8988T (cell line): ENCODE data around the gene ZMYM3.
"Not testable (repeated sequence)": the region's sequence is repeated elsewhere in the genome, so short reads cannot be mapped to it uniquely, and the experiment has no call there.

Experiments used
- DNase-seq: peaks from one replicate; pipeline ENCODE4 v3.0.0; 2011

ZMYM3 gene

GRCh38 chrX:71254092-71254963 lies at the start of gene ZMYM3:
ZMYM3 (minus strand) TSS chrX:71254140; CDS start chrX:71253255, 885 bp downstream.
- peak; percentile 72 for DNase-seq

GRCh38 chrX:71302461-71303213 lies 48.7 kb upstream of the ZMYM3 start:
- no peak for DNase-seq

GRCh38 chrX:71301195-71301924 lies 47.4 kb upstream of the ZMYM3 start, which contains the start of gene ITGB1BP2:
ITGB1BP2 (plus strand) TSS chrX:71301750; CDS start chrX:71301807, 57 bp downstream.
- DNase-seq = no peak

GRCh38 chrX:71300495-71300894 lies 46.6 kb upstream of the ZMYM3 start:
- not testable (repeated sequence) for DNase-seq

- not testable (repeated sequence) for DNase-seq
These were observed 46.1 kb upstream of the ZMYM3 start for GRCh38 chrX:71300064-71300463.

- DNase-seq = no peak
These were observed 44.2 kb upstream of the ZMYM3 start for GRCh38 chrX:71298119-71298518.

GRCh38 chrX:71296806-71297205 lies 42.9 kb upstream of the ZMYM3 start:
- no peak for DNase-seq

GRCh38 chrX:71292669-71293365 lies 38.9 kb upstream of the ZMYM3 start:
- no peak for DNase-seq

- DNase-seq = no peak
These were observed 37.4 kb upstream of the ZMYM3 start for GRCh38 chrX:71291381-71291780.

GRCh38 chrX:71285929-71286328 lies 32.0 kb upstream of the ZMYM3 start:
- DNase-seq = no peak

GRCh38 chrX:71283403-71284143 lies 29.6 kb upstream of the ZMYM3 start, which contains the start of gene NONO:
NONO (plus strand) TSS chrX:71283635; CDS start chrX:71290638, 7,003 bp downstream.
- peak; percentile 27 for DNase-seq

GRCh38 chrX:71282514-71283402 lies 28.8 kb upstream of the ZMYM3 start:
- DNase-seq = no peak

- not testable (repeated sequence) for DNase-seq
These were observed 27.4 kb upstream of the ZMYM3 start for GRCh38 chrX:71281300-71281699.

- DNase-seq = not testable (repeated sequence)
These were observed 18.4 kb upstream of the ZMYM3 start for GRCh38 chrX:71272313-71272712.

- no peak for DNase-seq
These were observed 16.0 kb upstream of the ZMYM3 start for GRCh38 chrX:71269801-71270395.

GRCh38 chrX:71268624-71269023 lies 14.7 kb upstream of the ZMYM3 start:
- DNase-seq = not testable (repeated sequence)

- no peak for DNase-seq
These were observed 2.9 kb upstream of the ZMYM3 start for GRCh38 chrX:71256856-71257255.

GRCh38 chrX:71256051-71256450 lies 2.1 kb upstream of the ZMYM3 start:
- no peak for DNase-seq

GRCh38 chrX:71253253-71254091 lies 468 bp downstream of the ZMYM3 start:
- DNase-seq = no peak
